Non-pigmented ciliary epithelial cell (primary cell): ENCODE measurements around the gene TTC39A.

Experiments used
- DNase-seq: peaks from one replicate; pipeline ENCODE4 v3.0.0-alpha.2; 2010; ENCODE audit warnings: low read depth

TTC39A gene

DNA sequence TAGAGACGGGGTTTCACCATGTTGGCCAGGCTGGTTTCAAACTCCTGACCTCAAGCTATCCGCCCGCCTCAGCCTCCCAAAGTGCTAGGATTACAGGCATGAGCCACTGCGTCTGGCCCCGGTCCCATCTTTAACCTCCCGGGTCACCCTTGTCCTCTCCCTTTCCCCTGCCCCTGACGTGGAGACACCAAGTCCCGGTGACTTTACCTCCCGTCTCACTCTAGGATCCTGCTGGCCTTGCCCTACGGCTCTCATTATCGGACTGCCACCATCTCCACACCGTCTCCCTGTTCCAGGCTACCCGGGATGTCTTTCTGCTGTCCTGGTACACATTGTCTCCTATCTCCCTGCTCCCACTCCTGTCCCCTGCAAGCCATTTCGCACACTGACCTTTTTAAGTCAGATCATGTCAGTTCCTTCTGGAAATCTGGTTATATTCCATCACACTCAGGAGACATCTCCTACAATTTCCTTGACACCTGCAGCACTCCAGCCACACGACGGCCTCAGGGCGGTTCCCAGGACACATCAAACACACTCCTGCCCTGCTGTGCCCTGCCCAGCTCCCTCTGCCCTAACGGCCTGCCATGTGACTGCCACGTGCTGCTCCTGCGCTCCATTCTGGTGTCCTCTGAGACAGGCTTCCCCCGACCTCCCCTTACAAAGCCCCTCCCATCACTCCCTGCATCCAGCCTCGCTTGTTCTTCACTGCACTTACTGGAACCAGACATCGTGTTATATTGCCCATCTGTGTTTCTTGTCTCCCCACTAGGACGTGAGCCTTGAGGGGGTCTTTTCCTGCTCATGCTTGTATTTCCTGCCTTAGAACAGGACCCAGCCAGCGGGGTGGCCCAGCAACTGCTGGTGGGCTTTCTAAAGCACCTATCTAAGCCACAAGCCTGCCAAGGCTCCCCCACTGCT, 32.7 kb downstream of the TTC39A start:
- no peak for DNase-seq

DNA sequence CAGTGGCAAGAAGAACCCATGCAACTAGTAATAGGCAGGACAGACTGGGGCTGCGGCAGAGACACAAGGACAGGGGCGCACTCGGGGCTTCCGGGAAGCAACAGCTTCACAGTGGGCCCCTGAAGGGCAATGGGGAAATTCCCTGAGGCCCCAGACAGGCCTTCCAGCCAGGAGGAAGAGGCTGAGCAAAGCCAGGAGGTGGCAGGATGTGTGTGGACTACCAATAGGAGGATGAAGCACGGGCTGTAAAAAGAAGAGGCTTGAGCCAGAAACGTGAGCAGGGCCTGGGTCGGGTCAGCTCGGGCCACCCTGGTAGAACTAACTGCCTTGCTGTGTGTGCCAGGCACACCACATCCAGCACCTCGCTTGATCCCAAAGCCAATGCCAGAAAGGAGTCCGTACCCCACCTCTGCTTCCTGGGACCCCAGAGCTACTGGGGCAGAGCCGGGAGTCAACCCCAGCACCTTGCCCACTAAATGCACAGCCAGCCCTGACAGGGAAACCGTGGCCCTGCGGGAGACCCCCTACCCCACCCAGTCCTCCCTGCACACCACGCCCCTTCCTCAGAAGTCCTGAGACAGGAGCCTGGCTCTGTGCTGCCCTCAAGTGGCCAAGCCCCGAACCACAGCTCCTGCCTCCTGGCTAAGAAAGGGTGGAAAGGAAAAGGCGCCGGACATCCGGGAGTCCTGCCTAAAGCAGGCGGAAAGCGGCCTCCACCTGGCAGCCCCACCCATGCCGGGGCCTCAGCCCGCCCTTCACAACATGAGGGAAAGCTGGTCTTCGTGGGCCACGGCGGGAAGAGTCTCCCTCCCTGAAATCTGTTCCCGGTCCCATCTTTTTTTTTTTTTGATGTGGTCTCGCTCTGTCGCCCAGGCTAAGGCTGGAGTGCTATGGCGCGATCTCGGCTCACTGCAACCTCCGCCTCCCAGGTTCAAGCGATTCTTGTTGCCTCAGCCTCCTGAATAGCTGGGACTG, 33.7 kb downstream of the TTC39A start:
- no peak for DNase-seq

DNA sequence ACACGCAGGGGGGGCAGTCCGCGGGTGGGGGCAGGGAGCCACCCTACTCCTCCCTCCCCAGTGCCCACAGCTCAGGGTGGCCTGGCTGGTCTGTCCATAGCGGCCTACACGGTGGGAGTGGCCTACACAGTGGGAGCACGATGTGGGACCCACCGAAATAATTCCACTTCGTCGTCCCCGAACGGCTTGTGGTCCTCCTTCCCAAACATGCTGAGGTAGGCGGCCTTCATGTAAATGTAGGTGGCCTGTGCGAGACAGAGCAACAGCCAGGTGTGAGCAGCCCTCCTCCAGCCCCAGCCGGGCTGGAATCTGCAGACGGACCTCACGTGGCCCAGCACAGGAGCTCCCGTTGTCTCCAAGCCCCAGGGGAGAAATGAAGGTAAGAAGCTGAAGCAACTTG, 34.4 kb downstream of the TTC39A start:
- DNase-seq, result no peak

DNA sequence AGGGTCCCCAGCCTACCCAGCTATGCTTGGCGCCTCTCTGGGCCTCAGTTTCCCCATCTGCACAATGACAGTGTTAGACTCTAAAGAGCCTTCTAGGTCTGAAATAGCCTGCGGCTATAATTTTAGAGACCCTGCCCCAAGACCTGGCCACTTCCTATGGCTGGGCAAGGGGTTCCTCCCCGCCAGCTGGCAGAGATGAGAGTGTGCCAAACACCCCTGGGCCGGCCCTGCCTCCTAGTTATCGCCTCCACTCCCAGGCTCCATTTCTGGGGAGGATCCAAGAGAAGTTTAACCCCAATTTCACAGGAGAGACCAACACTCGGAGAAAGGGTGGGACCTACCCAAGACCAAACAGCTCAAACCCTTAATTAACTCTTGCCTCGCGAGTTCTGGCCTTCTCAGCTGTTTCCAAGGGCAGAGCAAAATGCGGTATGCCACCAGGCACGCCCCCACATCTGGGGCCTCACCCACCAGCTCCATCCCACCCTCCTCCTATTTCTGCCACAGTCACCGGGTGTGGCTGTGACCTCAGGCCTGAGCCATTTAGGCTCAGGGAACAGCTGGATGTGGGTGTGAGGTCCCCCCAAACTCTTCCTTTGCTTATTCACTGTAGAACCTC, 35.7 kb downstream of the TTC39A start:
- DNase-seq, result no peak

DNA sequence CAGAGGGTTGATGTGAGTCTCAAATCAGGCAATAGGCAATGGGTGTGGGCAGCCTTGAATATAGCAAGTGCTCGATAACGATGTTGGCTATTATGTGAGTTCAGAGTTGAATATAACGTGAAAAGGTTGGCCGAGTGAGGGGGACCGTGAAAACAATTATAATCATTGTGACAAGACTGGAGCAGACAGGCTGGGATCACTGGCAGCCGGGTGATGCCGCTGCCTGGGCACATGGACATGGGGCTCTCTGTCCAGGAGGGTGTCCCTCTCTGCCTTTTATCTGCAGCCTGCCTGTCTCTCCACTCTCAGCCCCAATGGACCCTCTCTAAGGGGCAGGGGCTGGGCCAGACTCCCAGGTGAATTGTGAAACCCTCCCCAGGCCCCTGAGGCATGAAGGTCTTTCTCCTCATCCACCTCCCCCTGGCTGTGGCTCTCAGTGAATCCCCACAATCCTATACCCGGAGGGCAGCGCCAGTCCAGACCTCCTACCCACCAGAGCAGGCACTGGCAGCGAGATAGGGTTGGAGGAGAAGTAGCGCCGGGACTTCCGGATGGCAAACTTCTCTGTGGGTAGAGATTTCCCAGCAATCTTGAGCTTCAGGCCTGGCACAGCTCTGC, 36.4 kb downstream of the TTC39A start:
- no peak for DNase-seq

DNA sequence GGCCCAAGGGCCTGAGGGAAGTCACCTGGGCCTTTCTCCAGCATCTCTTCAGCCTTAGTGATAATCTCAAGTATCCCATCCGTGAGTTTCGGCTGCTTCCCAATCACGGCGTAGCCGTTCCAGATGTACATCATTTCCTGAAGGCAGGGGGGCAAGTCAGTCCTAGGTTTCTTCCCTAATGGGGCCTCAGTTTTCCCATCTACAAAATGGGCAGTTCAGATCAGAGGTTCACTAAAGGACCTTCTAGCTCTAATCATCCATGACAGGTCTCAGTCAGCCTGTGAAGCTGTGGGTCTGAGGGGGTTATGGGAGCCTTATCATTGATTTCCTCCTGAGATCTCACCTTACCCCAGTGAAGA, 39.9 kb downstream of the TTC39A start:
- DNase-seq, result no peak

DNA sequence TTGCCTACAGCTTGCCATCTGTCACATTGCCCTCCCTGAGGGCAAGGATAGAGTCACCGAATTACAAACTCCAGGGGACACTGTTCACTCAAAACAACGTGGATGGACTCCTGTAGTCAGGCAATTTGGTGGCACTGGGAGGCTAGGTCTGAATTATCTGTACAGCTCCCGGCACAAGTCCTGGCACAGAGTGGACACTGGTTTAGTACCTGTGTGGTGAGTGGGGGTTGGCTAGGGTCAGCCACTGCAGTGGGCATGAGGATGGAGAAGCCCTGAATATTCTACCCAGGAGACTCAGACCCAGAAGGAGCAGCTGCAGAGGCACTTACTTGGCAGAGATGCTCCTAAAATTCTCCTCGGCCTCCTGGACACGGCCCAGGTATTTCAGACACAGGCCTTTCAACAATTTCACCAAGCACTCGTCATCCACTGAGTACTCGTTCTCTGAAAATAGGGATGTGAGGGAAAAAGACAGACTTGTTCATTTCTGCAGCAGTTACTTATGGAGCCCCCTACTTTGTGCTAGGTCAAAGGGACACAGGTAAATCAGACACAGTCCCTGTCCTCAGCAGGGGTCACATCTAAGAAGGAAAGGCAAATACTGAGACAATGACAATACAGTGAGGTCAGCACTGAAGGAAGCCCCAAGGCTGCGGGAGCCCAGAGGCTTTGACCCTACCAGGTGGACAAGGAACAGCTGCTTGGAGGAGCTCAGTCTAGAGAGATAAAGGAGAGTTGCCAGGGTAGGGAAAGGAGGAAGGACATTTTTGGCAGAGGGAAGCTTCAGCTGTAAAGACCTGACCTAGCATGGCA, 40.5 kb downstream of the TTC39A start:
- no peak for DNase-seq

DNA sequence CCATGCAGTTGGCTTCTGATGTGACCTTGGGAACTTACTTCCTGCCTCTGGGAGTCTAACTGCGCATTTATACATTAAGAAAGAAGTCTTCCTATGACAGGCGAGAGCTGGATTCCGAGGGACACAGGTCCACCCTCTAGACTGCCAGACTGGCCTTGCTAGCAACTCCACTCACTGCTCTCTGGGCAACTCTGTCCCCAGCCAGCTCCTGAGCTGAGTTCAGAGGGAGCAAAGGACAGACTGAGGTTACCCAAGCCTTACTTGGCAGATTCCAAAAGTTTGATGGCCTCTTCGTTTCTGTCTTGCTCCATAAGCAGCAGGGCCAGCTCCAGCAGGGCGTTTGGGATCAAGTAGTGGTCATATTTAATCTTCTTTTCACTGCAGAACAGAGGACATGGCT, 41.8 kb downstream of the TTC39A start:
- DNase-seq, result no peak

DNA sequence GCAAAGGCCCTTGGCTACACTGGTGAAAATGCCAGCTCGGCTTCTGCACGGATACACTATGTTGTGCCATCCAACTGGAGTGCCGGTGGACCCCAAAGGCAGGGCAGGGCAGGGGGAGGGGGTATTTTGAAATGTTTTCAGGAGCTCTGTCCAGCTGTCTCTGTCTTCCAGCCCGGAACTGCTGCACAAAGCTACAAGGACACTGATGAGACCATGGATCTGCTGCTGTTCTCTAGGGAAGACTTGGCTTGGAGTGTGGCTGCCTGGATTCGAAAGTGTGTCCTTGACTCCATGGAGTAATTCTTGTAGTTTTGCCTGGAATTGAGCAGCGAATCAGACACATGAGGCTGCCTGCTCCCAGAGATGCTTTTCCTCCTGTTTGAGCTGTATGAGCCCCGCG, 42.4 kb downstream of the TTC39A start:
- no peak for DNase-seq

DNA sequence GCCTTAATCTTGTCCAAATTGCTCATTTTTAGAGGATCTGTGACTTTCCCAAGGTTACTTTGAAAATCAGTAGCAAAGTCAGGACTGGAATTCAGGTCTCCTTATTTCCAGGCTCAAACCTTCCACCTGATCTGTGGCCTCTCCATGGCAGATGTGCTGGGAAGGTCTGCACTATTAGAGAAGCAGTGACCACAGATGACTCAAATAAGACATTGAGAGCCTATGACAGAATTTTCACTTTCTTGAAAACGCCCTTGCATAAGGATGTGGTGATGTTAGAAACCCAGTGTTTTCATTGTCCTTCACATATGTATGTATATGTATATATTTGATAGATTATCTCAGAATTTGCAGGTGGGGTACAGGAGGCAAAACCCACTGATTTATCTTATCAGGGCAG, 45.3 kb downstream of the TTC39A start:
- DNase-seq, result no peak

DNA sequence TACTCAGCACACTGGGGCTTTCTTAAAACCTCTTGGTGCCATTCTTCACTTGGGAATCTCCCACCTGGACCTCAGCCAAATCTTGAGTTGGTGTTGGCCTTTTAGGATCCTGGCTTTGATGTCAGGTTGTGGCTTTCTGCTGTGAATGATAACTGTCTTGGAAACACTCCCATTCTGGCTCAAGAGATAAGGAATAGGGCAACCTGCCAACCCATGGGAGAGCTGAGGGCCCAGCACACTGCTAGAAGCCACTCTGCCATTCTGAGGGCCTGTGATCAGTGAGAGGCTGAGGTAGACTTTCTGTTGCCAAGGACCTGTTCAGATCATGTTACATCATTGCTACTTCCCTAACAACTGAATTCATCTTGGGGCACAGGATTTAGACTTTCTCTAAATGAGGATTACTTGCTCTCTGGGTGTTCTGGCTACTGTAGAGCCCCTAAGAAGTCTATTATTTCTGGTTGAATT, 45.8 kb downstream of the TTC39A start:
- DNase-seq, result no peak

DNA sequence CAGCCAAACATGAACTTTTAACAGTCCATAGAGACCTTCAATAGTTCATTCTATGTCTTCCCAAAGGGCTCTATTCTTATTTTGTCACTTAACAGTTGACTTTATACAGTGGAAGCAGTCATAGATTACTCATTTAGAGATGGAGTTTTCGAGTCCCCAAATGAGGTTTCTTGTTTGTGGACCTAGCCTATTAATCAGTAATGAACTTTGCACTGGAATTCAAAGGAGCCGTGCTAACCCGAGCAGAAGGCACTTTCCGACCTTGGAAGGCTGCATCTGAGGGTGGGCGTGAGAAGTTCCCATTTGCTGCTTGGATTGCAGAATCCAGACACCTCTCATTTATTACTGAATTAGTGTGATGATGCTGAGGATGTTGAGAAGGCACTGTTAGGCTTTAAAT, 46.4 kb downstream of the TTC39A start:
- DNase-seq, result no peak

DNA sequence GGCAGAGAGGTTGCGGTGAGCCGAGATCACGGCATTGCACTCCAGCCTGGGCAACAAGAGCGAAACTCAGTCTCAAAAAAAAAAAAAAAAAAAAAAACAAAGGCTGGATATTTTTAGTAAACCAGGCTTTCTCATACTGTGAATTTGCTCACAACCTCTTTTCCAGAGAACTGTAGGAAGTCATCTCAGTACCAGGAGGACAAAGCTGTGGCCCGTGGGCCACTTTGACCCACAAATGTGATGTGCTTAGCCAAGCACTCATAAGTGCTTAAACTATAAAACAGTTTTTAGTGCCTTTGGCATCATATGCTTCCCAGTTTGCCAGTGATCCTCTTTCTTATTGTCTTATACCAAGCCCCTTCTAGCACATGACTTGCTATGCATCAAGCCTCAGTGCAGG, 47.8 kb downstream of the TTC39A start:
- no peak for DNase-seq

DNA sequence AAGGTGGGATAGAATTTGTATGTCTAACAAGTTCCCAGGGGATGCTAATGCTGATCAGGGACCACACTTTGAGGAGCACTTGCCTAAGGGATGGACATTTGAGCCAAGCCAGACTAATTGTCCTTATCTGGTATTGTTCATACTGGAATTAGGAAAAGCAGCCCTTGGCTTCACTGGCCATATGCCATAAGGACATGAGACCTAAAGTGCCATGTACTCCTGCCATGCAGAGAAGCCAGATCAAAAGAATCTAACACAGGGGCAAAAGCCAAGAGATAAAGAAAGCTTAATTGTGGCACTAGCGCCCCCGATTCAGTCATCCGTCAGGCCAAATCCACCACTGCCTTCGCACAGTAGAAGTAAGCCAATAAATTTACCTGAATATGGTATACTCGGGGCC, 48.6 kb downstream of the TTC39A start:
- DNase-seq, result no peak

DNA sequence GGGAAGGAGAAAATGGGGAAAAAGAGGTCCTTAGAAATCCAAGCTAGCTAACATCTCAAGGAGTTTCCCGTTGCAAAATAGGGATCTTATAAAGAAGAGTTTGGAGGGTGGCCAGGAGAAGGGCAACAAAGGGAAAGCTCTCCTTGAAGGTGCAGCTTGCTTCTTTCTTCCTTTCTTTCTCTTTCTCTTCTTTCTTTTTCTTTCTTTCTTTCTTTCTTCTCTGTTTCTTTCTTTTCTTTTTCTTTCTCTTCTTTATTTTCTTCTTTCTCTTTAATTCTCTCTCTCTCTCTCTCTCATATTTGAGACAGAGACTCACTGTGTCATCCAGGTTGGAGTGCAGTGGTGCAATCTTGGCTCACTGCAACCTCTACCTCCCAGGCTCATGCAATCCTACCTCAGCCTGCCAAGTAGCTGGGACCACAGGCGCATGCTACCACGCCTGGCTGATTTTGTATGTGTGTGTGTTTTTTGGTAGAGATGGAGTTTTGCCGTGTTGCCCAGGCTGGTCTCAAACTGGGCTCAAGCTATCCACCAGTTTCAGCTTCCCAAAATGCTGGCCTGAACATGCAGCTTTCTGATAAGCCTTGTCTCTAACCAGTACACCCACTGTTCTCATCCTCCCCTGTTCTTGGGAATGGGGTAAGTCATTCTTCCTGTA, 49.9 kb downstream of the TTC39A start:
- no peak for DNase-seq

DNA sequence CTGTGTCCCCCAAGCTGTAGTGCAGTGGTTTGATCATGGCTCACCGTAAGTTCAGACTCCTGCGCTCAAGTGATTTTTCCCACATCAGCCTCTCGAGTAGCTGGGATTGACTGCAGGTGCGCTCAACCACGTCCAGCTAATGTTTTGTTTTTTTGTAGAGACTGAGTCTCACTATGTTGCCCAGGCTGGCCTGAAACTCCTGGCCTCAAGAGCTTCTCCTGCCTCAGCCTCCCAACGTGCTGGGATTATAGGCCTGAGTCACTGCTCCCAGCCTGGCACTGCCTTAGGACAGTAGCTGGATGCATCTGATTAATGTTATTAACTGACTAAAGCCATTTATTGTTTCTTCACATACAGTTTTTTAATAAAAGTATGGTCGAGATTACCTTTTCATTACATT, 54.1 kb downstream of the TTC39A start:
- no peak for DNase-seq

DNA sequence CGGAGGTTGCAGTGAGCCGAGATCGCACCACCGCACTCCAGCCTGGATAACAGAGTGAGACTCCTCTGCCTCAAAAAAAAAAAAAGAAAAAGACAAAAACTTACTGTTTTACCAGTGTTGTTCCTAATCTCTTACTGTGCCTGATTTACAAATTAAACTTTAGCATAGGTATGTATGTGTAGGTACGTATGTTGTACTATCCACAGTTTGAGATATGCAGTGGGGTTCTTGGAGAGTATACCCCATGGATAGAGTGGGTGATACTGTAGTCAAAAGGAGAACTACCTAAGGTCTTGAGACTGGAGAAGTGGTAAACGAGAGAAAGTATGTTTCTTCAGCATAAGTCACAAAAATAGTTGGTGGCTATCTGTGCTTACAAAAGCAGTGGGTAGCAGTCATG, 55.7 kb downstream of the TTC39A start:
- DNase-seq, result no peak

DNA sequence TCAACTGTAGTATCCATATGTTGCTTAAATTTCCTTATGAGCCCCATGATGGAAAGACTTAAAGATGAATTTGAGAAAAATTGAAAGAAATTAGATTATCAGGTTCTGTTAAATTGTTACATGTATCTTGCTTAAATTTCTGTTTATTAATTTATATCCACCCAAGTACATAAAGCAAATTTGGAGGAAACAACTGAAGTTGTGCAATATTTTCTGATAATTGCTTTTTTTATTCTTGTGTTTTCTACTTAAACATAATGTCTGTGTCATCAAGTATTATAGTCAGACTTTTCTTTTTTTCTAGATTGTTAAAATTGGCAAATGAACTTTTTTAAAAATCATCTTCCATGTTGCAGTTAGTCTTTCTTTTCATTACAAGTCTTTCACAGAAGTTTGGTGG, 57.4 kb downstream of the TTC39A start:
- DNase-seq, result no peak

DNA sequence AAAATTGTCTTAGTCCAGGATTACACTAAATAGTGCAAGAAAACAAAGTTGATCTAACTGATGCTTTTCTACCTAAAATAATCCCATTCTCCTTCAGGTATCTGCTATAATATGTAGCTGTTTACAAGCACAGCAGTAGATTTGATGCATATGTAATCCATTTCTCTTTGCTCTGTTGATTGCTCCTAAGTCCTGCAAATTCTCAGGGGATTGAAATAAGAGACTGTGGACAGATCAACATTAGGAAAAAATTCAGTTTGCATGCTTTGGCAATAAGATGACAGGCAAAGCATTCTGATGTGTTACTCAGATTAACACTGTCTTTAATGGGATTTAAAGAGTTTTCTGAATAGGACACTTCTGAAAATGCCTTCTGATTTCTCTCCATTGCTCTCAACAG, 59.6 kb downstream of the TTC39A start:
- DNase-seq, result no peak

DNA sequence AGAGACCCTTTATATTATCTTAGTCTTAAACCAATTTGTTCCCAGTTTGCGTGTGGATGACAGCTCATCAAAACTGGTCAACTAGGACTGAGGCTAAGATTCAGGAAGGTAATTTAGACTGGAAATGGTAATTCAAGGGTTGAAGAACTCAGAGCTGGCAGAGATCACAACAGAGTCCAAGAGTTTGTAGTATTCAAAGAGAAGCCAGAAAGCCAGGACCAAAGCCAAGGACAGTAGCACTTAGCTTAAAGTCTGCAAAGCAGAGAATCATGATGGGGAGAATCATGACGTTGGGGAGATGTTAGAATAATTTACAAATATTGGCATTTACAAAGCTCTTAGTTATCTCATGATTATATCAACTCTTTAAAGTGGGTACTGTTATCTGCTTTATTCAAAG, 61.7 kb downstream of the TTC39A start:
- DNase-seq, result no peak

DNA sequence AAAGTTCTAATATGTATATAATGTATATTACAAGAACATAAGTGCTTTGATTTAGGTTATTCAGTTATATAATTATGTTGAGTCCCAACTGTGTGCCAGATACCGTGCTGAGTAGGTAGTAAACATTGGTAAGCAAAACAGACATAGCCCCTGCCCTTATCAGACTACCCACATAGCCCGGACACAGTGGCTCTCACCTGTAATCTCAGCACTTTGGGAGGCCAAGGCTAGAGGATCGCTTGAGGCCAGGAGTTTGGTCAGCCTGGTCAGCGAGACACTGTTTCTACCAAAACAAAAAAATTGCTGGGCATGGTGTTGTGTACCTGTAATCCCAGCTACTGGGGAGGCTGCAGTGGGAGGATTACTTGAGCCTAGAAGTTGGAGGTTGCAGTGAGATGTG, 63.6 kb downstream of the TTC39A start:
- no peak for DNase-seq
